Smooth muscle cell (in vitro differentiated cells): Measurements from ENCODE around the gene PADI4. TPM values are rescaled to one million over a fixed set of nuclear protein-coding genes. Genes with fewer than 3 reads are reported as not detected.

Experiments
- DNase-seq: peaks from one replicate; lab custom pipeline; 2025; ENCODE audit not compliant: unreplicated experiment; lab: John Stamatoyannopoulos, UW
- H2AFZ ChIP-seq: fragments of 200-600 bp; sonication (generic); 2 replicates; pipeline ENCODE4 v1.6.0; 2016; ENCODE audit warnings: antibody characterized with exemption, low read depth, mild to moderate bottlenecking
- H3F3A ChIP-seq: fragments of 200-600 bp; sonication (generic); 2 replicates; pipeline ENCODE4 v1.6.0; 2017; ENCODE audit warnings: antibody characterized with exemption, low read depth
- H3K27ac ChIP-seq: fragments of 200-600 bp; sonication (generic); 2 replicates; pipeline ENCODE4 v1.5.1; 2016; ENCODE audit warnings: low read depth, mild to moderate bottlenecking
- H3K27me3 ChIP-seq: fragments of 200-600 bp; sonication (generic); 2 replicates; pipeline ENCODE4 v1.6.1; 2016; ENCODE audit warnings: low read depth, mild to moderate bottlenecking
- H3K36me3 ChIP-seq: fragments of 200-600 bp; sonication (generic); 2 replicates; pipeline ENCODE4 v1.5.1; 2016; ENCODE audit warnings: low read depth
- H3K4me1 ChIP-seq: fragments of 200-600 bp; sonication (generic); 2 replicates; pipeline ENCODE4 v1.5.1; 2016; ENCODE audit warnings: low read depth
- H3K4me2 ChIP-seq: fragments of 200-600 bp; sonication (generic); 2 replicates; pipeline ENCODE4 v1.6.0; 2016; ENCODE audit warnings: mild to moderate bottlenecking
- H3K4me3 ChIP-seq: fragments of 200-600 bp; sonication (generic); 2 replicates; pipeline ENCODE4 v1.5.1; 2016; ENCODE audit warnings: mild to moderate bottlenecking
- H3K79me2 ChIP-seq: fragments of 200-600 bp; sonication (generic); 2 replicates; pipeline ENCODE4 v1.6.0; 2016; ENCODE audit warnings: low read depth, mild to moderate bottlenecking
- H3K9ac ChIP-seq: fragments of 200-600 bp; sonication (generic); 2 replicates; pipeline ENCODE4 v1.6.0; 2016; ENCODE audit warnings: low read depth
- H3K9me3 ChIP-seq: fragments of 200-600 bp; sonication (generic); replicated peaks from 2 replicates; pipeline ENCODE4 v1.5.1; 2016; ENCODE audit warnings: low read depth
- H4K20me1 ChIP-seq: fragments of 200-600 bp; sonication (generic); 2 replicates; pipeline ENCODE4 v1.6.0; 2016; ENCODE audit warnings: low read depth
- WGBS: methylation state at CpG from one replicate; pipeline ENCODE4 v1.1.7; 2016; ENCODE audit warnings: low lambda C conversion rate; 5-methylcytosine and 5-hydroxymethylcytosine counted together
- polyA plus RNA-seq: library from polyadenylated mRNA; unstranded; fragments of >200 nt; fragmentation: Nextera tagmentation; extraction: Ambion mirVana; gene quantifications from 2 replicates; pipeline ENCODE4 v1.2.1, GENCODE V29; 2016
- total RNA-seq: library from RNA; depleted of rRNA; stranded (reverse); fragments of >200 nt; gene quantifications from 2 replicates; pipeline ENCODE4 v1.2.3, GENCODE V29; 2014
- TF ChIP-seq, protein P1 (sequence below): fragments of 200-600 bp; sonication (generic); IDR thresholded peaks from 2 replicates; pipeline ENCODE4 v1.5.1; 2017; ENCODE audit warnings: borderline replicate concordance, mild to moderate bottlenecking, antibody characterized with exemption; ENCODE audit not compliant: insufficient read depth, poor library complexity, severe bottlenecking

PADI4 gene
- total and polyA plus RNA-seq, 2 experiments from 2014 or later, result not detected

DNA sequence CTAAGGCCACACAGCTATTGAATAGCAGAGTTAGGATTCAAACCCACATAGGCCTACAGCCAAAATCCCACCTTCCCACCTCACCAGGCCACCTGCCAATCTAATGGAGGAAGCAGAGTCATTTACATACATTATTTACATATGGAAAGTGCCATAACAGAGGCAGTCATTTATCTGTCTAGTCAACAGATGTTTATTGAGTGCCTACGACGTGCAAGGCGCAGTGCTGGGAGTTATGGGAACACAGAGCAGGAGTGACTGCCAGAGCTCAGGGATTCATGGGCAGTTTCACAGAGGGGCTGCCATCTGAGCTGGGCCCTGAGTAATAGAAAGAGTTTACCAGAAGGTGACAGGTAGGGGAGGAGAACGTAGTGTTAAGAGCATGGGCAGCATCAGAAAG, 53.7 kb downstream of the PADI4 start:
- Histone ChIP-seq H2AFZ (no peak overlapping the region), H3K36me3 (no peaks in the 10 kb centered on the region), H3K4me1 (no peaks in the 10 kb centered on the region), H3F3A (no peaks in the 10 kb centered on the region), H3K9me3 (no peaks in the 10 kb centered on the region), H3K27ac (no peak overlapping the region), H3K4me2 (no peak overlapping the region), H4K20me1 (no peaks in the 10 kb centered on the region), H3K4me3 (no peak overlapping the region), H3K27me3 (peaks cover 6% of the 10 kb centered on the region), H3K79me2 (no peaks in the 10 kb centered on the region), H3K9ac (no peak overlapping the region)
- no peak for DNase-seq
- TF ChIP-seq, protein P1, sequence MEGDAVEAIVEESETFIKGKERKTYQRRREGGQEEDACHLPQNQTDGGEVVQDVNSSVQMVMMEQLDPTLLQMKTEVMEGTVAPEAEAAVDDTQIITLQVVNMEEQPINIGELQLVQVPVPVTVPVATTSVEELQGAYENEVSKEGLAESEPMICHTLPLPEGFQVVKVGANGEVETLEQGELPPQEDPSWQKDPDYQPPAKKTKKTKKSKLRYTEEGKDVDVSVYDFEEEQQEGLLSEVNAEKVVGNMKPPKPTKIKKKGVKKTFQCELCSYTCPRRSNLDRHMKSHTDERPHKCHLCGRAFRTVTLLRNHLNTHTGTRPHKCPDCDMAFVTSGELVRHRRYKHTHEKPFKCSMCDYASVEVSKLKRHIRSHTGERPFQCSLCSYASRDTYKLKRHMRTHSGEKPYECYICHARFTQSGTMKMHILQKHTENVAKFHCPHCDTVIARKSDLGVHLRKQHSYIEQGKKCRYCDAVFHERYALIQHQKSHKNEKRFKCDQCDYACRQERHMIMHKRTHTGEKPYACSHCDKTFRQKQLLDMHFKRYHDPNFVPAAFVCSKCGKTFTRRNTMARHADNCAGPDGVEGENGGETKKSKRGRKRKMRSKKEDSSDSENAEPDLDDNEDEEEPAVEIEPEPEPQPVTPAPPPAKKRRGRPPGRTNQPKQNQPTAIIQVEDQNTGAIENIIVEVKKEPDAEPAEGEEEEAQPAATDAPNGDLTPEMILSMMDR, result no peak
- 84% methylated on average over 4 of the region's 4 CpGs for WGBS

DNA sequence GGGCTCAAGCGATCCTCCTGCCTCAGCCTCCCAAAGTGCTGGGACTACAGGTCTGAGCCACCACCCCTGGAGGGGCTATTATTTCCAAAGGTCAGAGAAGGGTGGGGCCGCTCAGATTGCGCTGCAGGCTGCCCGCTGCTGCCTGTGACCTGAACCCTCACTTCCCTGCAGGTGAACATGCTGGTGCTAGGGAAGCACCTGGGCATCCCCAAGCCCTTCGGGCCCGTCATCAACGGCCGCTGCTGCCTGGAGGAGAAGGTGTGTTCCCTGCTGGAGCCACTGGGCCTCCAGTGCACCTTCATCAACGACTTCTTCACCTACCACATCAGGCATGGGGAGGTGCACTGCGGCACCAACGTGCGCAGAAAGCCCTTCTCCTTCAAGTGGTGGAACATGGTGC, 55.4 kb downstream of the PADI4 start:
- no peak for DNase-seq
- Histone ChIP-seq H3K9me3 (no peaks in the 10 kb centered on the region), H3K4me2 (no peak overlapping the region), H3K36me3 (no peaks in the 10 kb centered on the region), H4K20me1 (no peaks in the 10 kb centered on the region), H2AFZ (no peak overlapping the region), H3K9ac (no peak overlapping the region), H3K4me1 (no peaks in the 10 kb centered on the region), H3F3A (no peaks in the 10 kb centered on the region), H3K79me2 (no peaks in the 10 kb centered on the region), H3K27ac (no peak overlapping the region), H3K4me3 (no peak overlapping the region), H3K27me3 (peaks cover 7% of the 10 kb centered on the region)
- WGBS, result 95% methylated on average over 12 of the region's 12 CpGs
- TF ChIP-seq, protein P1, result no peak

DNA sequence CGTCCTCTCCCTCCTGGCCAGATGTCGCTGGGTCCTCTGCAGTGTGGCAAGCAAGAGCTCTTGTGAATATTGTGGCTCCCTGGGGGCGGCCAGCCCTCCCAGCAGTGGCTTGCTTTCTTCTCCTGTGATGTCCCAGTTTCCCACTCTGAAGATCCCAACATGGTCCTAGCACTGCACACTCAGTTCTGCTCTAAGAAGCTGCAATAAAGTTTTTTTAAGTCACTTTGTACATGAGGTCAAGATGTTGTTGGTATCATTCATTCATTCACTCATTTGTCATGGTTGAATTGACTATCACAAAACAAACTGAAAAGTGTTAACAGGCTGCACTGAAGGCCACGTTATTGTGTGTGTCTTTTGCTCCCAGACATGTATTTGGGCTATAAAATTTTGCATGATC, 55.8 kb downstream of the PADI4 start:
- no peaks in the 10 kb centered on the region for H3K79me2 ChIP-seq
- no peak overlapping the region for H2AFZ ChIP-seq
- no peak overlapping the region for H3K27ac ChIP-seq
- H3K36me3 ChIP-seq, result no peaks in the 10 kb centered on the region
- H4K20me1 ChIP-seq, result no peaks in the 10 kb centered on the region
- TF ChIP-seq, protein P1, result no peak
- H3K4me3 ChIP-seq, result no peak overlapping the region
- DNase-seq, result no peak
- no peak overlapping the region for H3K9ac ChIP-seq
- 94% methylated on average over 4 of the region's 4 CpGs for WGBS
- no peaks in the 10 kb centered on the region for H3K9me3 ChIP-seq
- peaks cover 7% of the 10 kb centered on the region for H3K27me3 ChIP-seq
- H3K4me1 ChIP-seq, result no peaks in the 10 kb centered on the region
- no peaks in the 10 kb centered on the region for H3F3A ChIP-seq
- no peak overlapping the region for H3K4me2 ChIP-seq

DNA sequence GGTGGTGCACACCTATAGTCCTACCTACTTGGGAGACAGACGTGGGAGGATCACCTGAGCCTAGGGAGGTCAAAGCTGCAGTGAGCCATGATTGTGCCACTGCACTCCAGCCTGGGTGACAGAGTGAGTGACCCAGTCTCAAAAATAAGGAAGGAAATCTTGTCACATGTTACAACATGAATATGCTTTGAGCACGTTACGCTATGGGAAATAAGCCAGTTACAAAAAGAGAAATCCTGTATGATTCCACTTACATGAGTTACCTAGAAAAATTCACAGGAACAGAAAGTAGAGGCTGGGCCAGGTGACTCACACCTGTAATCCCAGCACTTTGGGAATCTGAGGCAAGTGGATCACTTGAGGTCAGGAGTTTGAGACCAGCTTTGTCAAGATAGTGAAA, 57.3 kb downstream of the PADI4 start:
- Histone ChIP-seq H4K20me1 (no peaks in the 10 kb centered on the region), H3K9ac (no peak overlapping the region), H3K27me3 (peaks cover 7% of the 10 kb centered on the region), H3K4me2 (no peak overlapping the region), H3K9me3 (no peaks in the 10 kb centered on the region), H3K27ac (no peak overlapping the region), H3K4me1 (no peaks in the 10 kb centered on the region), H3K79me2 (no peaks in the 10 kb centered on the region), H3K36me3 (no peaks in the 10 kb centered on the region), H2AFZ (no peak overlapping the region), H3K4me3 (no peak overlapping the region), H3F3A (no peaks in the 10 kb centered on the region)
- DNase-seq, result no peak
- 93% methylated on average over 3 of the region's 3 CpGs for WGBS
- TF ChIP-seq, protein P1, result no peak
